GM19328 (cell line): ENCODE measurements around the gene FKBP8.

ENCODE experiments used
- ATAC-seq: cut with Tn5 transposase; IDR thresholded peaks from one replicate; pipeline ENCODE4 v1.9.1; 2021; ENCODE audit warnings: mild to moderate bottlenecking, moderate library complexity; ENCODE audit not compliant: unreplicated experiment

FKBP8 gene

DNA sequence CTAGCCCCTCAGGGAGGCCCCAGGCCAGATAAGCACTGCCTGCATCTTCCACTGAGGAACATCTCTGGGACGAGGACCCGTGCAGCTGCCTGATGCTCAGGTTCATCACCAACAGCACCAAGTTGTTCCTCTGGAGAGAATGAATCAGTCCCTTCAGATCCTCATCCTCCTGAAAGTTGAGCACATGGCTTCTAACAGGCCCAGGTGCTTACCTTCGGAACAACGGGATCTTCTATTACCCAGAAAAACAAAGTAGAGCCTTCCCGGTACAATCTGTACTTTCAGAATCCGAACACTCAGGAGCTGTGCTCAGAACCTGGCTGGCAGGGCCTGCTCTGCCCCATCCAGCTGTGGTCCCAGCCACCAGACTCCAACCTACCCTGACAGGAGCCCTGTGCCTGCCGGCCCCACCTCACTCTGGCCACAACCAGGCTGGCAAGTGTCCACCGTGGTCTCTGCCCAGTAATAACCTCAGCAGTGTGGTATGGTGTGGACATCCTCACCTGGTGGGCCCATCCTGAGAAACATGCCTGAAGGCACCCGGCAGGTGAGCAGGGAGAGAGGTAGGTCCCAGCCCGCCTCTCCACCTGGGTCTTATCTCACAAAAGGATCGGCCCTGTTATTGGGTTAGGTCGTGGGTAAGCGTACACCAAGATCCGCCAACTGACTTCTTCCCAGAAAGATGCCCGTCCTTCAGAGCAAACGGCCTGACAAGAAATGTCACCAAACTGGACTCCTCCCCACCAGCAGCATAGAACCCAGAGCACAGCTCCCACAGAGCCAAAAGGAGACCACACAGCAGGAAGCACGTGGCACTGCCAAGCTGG, 55.6 kb downstream of the FKBP8 start:
- no peak for ATAC-seq

DNA sequence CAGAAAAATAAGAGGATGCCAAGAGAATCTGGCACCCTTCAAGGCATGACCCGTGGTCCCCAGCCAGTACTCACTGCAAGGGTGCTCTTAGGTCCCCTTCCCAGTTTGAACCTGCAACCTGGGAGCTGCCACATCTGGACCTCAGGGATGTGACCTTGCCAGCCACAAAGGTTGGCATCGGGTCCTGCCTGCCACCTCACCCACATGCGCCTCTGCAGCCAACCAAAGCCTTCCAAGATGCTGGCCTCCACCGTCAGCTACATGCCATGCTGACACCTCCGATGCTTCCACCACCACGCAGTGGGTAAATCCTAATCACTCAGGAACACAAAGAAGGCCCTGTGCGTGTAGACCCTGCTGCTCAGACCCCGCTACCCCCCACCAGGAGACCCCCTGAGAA, 56.6 kb downstream of the FKBP8 start:
- ATAC-seq, result no peak

DNA sequence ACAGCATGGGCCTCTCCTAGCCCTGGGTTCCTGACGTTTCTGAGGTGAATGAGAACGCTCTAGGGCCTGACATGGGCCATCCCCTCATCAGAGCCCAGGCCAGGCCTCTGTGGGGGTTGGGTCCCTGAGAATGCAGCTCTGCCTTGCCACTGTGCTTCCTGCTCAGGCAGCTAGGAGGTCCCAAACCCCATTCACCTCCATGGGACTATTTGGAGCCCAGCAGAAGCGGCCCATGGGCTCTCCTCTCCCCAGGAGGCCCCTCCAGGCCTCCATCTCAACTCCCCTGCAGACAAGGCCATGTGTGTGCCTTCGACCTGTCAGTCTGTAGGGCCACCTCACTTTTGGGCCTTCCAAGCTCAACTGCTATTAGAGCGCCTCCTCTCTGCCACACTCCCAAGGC, 58.4 kb downstream of the FKBP8 start:
- no peak for ATAC-seq

DNA sequence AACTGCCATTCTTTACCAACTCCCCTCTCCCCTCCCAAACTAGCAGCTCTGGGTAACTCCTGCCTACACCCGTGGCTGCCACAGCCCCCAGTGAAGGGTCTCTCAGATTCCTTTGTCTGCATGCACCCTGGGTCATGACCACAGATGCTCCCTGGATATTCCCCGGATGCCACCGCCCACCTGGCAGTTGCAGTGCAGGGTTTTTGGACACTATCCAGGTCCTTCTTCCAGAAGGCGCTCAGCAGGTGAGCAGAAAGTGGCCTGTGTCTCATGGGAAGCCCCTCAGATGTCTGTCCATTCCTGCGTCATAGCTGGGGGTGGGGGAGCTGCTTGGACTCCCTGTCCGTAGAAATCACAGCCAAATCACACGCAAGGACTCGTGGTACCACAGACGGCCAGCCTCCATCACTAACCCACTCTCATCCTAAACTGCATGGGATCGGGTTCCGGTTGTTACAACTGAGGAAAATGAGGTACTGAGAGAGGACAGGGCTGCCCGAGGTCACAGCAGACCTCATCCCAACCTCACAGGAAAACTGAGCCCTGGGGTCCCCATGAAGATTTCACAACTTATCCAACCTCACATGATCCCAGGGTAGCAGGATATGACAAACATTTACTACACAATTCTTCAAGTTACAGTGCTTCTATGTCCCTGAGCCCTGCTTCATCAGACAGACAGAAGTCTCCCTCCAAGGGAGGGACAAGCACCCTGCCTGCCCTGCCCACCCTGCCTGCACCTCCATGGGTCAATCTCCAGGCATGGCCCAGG, 60.1 kb downstream of the FKBP8 start:
- no peak for ATAC-seq
